HL-60/S4 treated with phorbol 12-myristate 13-acetate at 8.2 ng/mL for 4 days and 3 days (cell line): ENCODE measurements around the gene BLOC1S3.

Source experiments
- in situ Hi-C: fragments of 300-500 bp; cut with MboI; formaldehyde crosslinking; loops from 2 replicates; pipeline ENCODE4 v1.15.0; 2022; ENCODE audit warnings: low sequenced_read_pairs

Gene BLOC1S3

GRCh38 chr19:45178262-45179071 is at the start of gene BLOC1S3:
BLOC1S3 (plus strand) TSS chr19:45178784; CDS start chr19:45179297, 513 bp downstream.
- in situ Hi-C loops: no loop called here

GRCh38 chr19:45128806-45129205 is 49.8 kb upstream of the BLOC1S3 start:
- in situ Hi-C loops: no loop called here

GRCh38 chr19:45130236-45130635 is 48.3 kb upstream of the BLOC1S3 start:
- in situ Hi-C loops: no loop called here

- in situ Hi-C loops: no loop called here
Measured at GRCh38 chr19:45130888-45131615, 47.5 kb upstream of the BLOC1S3 start.

- in situ Hi-C loops: no loop called here
Measured at GRCh38 chr19:45133661-45134060, 44.9 kb upstream of the BLOC1S3 start.

GRCh38 chr19:45135176-45135885 is 43.3 kb upstream of the BLOC1S3 start:
- in situ Hi-C loops: no loop called here

GRCh38 chr19:45136507-45137178 is 41.9 kb upstream of the BLOC1S3 start:
- in situ Hi-C loops: no loop called here

GRCh38 chr19:45137179-45137761 is 41.3 kb upstream of the BLOC1S3 start:
- in situ Hi-C loops: no loop called here

GRCh38 chr19:45138303-45138751 is 40.3 kb upstream of the BLOC1S3 start:
- in situ Hi-C loops: no loop called here

GRCh38 chr19:45139286-45140143 is 39.1 kb upstream of the BLOC1S3 start:
- in situ Hi-C loops: no loop called here

- in situ Hi-C loops: no loop called here
Measured at GRCh38 chr19:45140144-45140503, 38.5 kb upstream of the BLOC1S3 start.

- in situ Hi-C loops: no loop called here
Measured at GRCh38 chr19:45140533-45140932, 38.1 kb upstream of the BLOC1S3 start.

GRCh38 chr19:45141203-45141900 is 37.2 kb upstream of the BLOC1S3 start:
- in situ Hi-C loops: no loop called here

GRCh38 chr19:45142016-45142725 is 36.4 kb upstream of the BLOC1S3 start:
- in situ Hi-C loops: no loop called here

- in situ Hi-C loops: no loop called here
Measured at GRCh38 chr19:45142726-45143110, 35.9 kb upstream of the BLOC1S3 start.

- in situ Hi-C loops: no loop called here
Measured at GRCh38 chr19:45144431-45145269, 33.9 kb upstream of the BLOC1S3 start.
